HG03460 (cell line): Measurements from ENCODE around the gene KIAA1614.
A peak's percentile ranks its signal among the peaks of the same experiment; 100 is the strongest.

Experiments used
- ATAC-seq: cut with Tn5 transposase; IDR thresholded peaks from one replicate; pipeline ENCODE4 v1.9.1; 2021; ENCODE audit not compliant: unreplicated experiment

The KIAA1614 gene

DNA sequence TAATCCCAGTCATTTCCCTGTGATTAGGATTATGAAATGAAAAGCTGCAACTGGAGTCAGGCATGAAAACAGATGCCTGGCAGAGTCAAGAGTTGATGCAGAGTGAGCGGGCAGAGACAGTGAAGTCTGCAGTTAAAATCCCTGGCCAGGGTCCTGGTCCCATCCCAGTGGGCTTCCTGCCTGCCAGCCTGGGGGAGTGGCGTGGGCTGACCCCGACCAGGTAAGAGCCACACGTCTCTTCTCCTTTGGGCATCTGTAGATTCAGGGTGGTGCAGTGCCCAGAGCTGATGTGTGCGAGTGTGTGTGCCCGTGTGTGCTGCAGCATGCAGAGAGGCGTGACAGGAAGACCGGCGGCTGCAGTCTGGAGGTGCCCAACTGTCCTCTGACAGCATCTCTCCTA lies 6.2 kb upstream of the KIAA1614 start:
- ATAC-seq: no peak

DNA sequence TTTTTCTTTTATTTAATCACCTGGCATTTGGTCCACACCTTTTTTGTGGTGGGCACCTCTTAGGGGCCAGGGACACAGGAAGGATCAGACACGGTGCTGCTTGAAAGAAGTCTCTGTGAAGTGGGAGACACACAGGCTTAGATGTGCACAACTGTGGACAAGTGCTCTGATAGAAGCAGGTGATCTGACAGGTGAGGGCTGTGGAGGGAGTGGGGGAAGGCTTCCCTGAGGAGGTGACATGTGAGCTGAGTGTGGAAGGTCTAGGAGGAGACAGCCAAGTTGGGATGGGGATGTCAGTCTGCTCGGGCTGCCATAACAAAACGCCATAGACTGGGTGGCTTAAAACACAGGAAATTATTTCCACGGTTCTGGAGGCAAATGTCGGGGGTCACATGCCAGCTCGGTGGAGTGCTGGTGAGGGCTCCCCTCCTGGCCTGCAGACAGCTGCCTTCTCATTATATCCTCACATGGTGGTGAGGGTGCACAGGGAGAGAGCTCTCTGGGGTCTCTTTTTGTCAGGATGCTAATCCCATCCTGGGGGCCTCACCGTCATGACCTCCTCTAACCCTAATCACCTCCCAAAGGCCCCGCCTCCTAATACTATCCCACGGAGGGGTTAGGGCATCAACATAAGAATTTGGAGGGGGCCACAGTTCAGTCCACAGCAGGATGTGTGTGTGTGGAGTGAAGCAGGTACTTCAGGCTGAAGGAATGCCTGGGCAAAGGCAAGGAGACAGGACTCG lies 5.2 kb upstream of the KIAA1614 start:
- ATAC-seq: no peak

DNA sequence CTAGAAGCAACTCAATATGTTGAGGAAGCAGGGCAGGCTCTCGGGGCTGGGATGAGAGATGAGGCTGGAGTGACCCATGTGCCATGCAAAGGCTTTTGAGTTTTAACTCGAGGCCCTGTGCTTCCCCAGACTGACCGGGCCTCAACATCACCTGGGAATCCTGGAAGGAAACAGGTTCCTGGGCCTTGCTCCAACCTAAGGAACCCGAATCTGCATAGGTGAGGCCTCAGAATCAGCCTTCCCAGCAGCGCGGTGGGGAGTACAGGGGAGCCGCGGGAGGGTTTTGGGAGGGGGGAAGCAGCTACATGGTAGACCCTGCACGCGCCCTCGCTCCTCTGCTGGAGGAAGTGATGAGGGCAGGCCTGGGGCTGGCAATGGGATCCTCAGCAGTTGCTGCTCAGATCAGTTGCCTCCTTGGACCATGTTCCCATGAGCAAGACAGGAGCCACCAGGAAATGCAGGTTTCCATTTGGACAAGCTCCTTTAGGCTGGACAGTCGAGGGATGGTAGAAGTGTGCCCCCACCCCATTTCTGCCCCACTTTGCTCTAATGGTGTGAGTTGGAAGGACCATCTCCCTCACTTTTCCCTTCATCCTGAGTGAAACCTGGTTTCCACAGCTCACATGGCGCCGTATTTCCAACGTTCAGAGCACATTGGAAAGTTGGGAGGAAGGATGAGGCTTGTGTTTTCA lies 4.5 kb upstream of the KIAA1614 start:
- no peak for ATAC-seq

DNA sequence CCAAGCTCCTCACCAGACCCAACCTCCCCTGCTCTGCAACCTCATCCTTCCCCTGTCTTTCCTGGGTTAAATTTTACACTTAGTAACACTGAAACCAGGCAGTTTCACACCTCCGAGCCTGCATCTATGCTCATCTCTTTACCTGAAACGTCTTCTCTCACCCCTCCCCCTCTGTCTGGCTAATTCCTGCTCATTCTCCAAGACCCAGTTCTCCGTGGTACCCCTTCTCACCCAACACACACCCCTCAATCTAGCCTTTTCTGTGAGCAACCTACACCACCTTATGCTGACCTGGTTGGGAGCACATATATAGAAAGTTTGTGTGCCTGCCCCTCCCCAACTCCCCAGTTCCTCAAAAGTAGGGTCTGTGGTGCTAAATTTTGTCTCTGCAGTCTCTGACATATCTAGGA lies 3.7 kb upstream of the KIAA1614 start:
- ATAC-seq: peak; percentile 36

DNA sequence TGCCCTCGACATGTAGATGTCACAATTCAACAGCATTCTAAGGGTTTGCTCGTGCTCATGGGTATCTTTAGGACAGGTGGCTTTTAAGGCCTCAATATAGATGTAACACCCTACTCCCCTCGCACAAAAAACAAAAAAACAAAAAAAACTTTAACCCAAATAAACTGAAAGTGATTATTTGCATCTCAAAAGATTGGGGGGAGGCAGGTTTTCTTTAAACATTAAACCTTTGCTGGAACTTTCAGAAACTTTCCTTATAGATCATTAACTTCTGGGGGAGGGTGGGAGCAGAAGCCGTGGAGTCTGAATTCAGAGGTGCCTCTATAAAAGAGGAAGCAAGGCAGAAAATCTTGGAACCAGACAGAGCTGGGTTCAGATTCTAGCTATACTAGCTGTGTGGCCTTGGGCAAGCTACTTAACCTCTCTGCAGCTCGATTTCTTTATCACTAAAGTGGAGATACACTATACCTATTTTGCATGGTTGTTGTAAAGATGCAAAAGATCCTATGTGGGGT lies 3.2 kb upstream of the KIAA1614 start:
- peak; percentile 47 for ATAC-seq

DNA sequence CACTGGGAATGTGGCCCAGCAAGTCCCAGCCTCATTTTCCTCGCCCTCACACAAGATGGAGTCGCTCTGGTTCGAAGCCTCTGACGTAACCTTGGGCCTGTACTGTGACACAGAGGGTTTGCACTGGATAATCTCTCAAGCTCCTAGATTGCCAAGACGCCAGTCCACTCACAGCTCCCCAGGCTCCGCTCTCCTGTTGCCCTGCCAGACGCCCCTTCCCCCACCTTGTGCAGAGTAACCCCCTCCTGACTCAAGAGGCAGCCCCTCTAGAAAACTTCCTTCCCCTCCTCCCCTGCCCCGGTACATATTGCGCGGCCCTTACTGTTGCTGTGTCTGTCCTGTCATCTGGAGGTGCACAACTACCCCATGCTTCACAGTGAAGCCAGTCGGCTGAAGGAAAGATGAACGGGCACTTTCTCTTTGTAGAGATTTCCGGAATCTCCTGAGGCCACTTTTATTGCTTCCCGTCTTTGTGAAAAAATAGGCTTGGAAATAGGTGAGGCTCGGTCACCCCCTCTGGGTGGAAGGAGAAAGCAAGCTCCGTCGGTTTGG lies 981 bp upstream of the KIAA1614 start:
- ATAC-seq: no peak

DNA sequence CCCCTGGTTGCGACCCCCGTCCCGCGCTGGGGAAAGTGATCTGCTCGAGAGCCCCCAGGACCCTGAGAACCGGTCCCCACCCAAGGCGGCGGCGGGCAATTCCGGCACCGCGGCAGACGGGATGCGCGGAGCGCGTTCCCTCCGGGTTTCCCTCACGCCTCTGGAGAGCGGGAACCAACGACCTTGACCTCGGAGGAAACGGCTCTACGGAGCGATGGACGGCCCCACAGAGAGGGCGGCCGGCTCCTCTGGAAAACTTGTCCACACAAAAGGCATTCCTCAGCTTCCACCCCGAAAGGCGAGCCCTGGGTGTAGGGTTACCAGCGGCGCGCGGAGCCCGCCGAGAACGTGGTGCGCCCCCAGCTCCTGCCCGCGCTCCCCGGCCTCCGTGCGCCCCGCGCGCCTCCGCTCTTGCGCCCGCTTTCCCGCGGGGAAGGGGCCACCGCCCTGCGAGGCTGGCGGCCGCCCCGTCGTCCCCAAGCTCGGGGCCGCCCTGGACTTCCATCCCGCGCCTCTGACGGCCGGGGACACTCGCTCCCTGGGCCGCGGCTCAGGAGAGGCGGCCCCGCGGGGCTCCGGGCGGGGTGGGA lies 391 bp upstream of the KIAA1614 start:
- ATAC-seq: no peak

DNA sequence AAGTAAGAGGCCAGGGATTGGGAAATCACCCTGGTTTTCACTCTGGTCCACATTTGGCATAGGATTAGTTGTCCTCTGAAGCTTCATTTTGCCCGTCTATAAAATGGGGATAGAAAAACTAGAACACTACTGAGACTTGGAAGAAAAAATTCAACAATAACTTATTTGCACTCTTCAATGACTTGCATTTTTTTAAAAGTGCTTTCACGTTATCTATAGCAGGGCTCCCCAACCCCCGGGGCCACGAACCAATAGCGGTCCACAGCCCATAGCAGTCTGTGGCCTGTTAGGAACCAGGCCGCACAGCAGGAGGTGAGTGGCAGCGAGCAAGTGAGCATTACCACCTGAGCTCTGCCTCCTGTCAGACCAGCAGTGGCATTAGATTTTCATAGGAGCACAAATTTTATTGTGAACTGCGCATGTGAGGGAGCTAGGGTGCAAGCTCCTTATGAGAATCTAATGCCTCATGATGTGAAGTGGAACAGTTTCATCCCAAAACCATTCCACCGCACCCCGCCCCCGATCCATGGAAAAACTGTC lies 2.8 kb downstream of the KIAA1614 start:
- no peak for ATAC-seq

DNA sequence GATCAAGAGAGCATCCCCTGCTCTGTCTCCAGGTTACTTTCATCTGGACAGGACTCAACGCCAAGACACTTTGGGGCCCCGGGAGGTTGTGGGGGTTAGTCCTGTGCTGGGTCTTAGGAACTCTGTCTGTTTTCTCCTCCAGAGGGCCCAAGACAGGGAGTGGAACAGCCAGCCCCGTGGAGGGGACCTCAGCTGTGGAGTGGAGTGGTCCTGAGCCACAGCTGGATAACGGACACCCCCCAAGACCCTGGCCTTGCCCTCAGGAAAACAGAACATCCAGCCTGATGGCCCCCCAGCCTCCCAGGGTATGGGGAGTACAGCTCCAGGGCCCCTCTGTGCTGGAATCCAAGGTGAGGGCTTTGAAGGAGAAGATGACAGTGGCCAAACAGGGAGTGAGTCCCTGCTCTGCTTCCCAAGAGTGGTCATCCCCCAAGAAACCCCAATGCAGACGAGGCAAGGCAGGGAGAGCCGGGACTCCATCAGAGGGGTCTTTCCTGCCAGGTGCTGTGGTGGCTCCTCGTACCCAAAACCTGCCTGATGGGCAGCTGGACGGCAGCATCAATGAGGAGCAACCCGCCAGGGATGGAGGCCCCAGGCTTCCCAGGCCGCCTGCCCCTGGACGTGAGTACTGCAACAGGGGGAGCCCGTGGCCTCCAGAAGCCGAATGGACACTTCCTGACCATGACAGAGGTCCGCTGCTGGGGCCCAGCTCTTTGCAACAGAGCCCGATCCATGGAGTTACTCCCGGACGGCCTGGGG lies 3.5 kb downstream of the KIAA1614 start:
- ATAC-seq: no peak

DNA sequence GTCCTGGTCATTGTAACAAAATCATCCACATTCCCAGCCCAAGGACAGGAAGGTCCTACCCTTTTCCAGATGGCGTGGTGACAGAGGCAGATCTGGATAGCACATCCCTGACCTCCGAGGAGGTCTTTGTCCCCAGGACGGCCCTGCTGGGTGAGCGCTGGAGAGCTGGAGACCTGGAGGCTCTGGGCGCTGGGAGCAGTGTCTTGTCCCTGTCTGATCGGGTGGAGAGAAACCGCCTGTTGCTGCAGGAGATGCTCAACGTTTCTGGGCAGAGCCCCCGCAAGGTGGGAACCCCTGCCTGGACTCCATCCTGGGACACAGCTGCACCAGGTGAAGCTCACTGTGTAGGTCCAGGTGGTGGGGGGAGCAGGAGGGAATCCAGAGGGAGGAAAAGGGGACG lies 4.1 kb downstream of the KIAA1614 start:
- ATAC-seq: no peak

DNA sequence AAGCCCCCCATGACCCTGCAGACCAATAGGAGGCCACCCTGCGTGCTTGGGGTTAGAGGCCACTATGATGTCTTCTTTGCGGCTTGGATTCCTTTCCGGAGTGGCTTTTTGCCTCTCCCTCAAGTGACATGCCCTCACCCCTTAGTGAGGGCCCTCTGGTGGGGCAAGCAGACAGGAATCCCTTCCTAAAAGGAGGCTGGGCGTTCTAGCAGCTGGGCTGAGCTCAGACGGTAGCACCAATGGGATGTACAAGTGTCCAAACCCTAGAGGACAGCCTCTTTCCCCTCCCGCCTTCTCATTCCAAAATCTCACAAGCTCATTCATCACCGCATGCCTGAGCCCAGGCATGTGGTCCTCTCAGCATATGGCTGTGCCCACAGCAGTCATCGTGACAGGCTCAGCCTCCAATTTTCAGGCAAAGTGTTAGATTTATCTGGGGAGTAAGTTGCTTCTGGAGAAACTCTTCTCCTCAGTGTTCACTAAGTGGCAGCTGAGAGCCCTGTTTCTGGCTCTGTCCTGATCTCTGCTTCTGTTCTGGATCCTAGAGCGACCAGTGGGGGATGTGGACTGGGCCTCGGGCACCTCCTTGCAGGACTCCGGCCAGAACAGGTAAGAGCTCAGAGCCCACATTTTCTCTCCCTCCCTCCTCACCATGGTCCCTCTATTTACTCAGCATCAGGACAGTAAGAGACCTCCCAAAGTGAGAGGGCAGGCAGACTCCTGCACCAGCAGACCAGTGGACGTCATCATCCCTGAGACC lies 4.8 kb downstream of the KIAA1614 start:
- no peak for ATAC-seq

DNA sequence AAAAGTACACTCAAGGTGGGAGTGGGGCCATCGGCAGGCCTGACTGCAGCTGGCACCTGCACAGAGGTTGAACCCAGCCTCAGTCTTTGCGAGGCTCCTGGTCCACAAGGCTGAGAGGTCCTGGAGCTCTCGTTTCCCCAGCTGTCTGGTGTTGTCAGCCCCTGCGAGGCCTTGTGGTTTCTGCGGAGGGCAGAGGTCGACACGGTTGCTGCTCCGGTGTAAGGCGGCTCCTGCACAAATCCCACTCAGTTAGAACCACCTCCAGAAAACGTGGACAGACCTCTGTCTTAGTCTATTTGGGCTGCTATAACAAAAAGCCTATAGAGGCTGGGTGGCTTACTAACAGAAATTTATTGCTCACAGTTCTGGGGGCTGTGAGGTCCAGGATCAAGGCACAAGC lies 5.8 kb downstream of the KIAA1614 start:
- no peak for ATAC-seq

DNA sequence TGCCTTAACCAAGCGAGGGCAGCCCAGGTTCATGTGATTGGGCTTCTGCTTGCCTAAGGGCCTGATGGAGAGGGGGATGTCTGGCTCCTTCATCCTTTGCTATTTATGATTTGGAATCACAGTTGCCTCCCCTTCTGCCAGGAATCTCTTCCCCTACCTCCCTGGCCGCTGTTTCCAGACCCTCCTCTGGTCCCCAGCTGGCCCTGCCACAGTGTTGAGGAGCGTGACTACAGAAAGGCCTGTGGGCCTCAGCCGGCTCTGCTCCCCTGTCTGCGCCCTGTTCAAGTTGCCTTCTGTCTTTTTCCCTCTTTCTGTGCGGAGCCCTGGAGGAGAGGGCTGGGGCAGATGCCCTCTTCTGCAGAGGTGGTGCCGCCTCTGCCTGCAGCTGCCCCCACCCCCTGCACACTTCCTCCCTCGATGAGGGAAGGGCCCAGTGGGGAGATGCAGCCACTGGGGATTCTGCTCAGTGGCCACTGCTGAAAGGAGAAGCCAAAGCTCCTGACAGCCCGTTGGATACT lies 6.5 kb downstream of the KIAA1614 start:
- ATAC-seq: no peak

DNA sequence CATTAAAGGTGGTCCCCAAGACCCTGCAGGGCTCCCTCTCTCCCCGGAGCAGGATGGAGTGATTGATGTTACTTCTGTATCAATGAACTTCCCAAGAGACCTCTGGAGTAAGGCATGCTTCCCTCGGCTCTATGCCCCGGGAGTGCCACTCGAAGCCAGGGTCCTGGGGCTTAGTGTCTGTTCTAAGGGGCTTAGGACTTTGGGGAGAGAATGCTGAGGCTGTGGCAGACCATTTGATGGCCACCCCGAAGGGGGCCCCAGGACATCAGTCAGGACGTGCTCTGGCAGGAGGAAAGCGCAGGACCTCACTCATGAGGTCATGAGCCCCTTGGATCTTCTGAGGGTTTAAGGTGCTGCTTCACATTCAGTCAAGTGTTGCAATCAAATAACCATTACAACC lies 7.5 kb downstream of the KIAA1614 start:
- ATAC-seq: no peak

DNA sequence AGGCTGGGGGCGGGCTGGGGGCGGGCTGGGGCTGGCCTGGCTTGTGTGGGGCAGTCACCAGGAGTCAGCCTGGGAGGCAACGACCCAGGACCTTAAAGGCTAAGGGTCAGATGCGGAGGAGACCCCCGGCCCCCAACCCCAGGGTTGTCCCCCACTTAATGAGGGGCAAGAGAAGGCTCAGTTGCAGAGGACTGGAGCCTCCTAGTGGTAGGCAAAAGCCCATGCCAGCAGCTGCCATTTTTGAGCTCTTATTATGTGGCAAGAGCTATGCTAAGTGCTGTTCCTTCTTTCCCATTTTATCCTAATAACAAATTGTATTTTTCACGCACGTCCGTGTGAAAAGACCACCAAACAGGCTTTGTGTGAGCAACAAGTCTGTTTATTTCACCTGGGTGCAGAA lies 8.0 kb downstream of the KIAA1614 start:
- no peak for ATAC-seq

DNA sequence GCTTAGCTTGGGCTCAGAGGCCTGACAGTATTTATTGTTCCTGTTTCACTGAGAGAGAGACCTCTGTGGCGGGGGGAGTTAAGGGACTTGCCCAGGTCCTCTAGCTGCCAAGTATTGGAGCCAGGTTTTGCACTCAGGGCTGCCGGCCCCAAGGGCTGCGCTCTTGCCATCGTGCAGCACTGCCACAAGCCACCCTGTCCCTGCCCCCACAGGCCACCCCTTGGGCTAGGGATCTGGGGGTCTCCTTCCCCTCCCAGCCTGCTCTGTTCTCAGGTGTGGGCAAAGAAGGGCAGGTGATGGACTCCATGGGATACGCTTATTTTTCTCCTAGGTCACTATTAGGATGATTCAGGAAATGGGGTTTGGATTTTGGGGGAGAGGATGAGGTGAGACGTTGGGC lies 8.7 kb downstream of the KIAA1614 start:
- no peak for ATAC-seq

DNA sequence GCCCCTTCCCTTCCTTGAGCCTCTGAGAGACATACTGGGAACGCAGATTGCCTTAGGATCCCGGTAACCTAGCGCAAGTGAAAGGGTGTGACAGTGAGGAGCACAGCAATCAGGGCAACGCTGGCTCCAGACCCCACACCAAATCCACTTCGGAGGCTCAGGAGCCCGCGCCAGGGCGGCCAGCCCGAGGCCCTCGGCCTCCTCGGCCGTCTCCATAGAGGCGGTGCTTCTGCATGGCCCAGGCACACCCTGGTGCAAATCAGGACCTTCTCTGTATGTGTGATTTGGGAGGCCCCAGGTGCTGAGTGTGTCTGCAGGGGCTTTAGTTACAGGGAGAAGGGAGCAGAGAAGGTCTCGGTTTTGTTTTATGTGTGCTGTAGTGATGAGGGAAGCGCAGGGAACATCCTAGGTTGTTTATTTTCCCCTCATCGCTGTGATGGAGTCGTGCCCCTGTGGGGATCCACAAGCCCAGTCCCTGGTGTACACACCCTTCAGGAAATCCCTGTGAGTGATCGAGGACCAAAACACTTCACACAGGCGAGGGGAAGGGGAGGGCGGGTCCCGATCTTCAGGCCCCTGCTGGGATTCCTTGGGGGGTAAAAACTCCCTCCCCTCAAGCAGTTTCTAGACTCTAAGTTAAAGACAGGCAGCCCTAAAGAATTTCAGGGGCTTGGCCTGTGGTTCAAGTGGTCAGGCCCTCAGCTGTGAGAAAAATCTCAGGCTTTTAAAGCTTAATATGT lies 9.4 kb downstream of the KIAA1614 start:
- no peak for ATAC-seq

DNA sequence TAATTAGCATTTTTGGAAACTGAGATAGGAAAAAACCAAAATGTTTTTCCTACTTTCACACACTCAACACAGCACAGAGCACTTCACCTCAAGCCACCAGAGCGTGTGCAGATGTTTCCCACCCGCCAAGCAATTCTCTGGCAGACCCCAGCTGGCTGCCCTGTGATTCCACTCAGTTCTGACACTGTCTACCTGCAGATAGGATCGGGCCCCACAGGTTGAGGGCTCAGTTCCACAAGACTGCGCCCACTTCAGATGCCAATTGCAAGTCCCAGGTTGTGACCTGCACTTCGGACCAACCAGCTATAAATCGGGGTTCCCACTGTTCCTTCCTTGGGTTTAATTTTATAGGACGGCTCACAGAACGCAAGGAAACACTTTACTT lies 9.9 kb downstream of the KIAA1614 start:
- no peak for ATAC-seq
